Measurements from ENCODE around the gene ST8SIA1.

DNA sequence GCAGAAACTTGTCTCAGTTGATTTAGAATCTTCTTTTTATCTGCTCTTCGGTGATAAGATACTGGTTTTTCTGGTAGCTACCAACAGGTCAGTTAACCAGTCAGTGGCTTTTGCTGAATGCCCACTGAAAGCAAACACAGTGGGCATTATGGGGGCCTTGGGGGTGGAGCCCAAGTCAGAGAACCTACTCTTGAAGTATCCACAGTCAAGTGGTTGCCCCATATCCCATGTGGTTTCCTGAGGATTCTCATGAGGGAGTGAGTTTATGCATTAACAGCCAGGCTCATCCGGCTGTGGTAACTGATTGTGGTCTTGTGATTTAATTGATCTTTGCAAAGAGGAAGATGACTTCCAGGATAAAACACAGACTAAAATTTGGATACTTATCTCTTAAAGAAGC is 83.7 kb downstream of the ST8SIA1 start:
- TF ChIP-seq POLR2A (IDR thresholded peaks at IDR 0.05): no peak
- TF ChIP-seq, protein P1, sequence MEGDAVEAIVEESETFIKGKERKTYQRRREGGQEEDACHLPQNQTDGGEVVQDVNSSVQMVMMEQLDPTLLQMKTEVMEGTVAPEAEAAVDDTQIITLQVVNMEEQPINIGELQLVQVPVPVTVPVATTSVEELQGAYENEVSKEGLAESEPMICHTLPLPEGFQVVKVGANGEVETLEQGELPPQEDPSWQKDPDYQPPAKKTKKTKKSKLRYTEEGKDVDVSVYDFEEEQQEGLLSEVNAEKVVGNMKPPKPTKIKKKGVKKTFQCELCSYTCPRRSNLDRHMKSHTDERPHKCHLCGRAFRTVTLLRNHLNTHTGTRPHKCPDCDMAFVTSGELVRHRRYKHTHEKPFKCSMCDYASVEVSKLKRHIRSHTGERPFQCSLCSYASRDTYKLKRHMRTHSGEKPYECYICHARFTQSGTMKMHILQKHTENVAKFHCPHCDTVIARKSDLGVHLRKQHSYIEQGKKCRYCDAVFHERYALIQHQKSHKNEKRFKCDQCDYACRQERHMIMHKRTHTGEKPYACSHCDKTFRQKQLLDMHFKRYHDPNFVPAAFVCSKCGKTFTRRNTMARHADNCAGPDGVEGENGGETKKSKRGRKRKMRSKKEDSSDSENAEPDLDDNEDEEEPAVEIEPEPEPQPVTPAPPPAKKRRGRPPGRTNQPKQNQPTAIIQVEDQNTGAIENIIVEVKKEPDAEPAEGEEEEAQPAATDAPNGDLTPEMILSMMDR (IDR thresholded peaks at IDR 0.05): no peak

All from body of pancreas (tissue), 4 donors.